BJ (cell line): ENCODE data around the gene PIGC. TPM values are rescaled to one million over a fixed set of nuclear protein-coding genes. Genes with fewer than 3 reads are reported as not detected.
A peak's percentile ranks its signal among the peaks of the same experiment; 100 is the strongest.
"Not testable (repeated sequence)": the region's sequence is repeated elsewhere in the genome, so short reads cannot be mapped to it uniquely, and the experiment has no call there.

Source experiments
- CTCF ChIA-PET: fragments of 350-600 bp; formaldehyde crosslinking; extraction: SDS; loops from one replicate; lab custom pipeline; 2021; ENCODE audit warnings: antibody characterized with exemption, inconsistent platforms; lab: Yijun Ruan, JAX
- POLR2A ChIA-PET: fragments of 300-600 bp; sonication (Branson Sonifier 250); formaldehyde crosslinking; extraction: SDS; loops from one replicate; lab custom pipeline; 2021; ENCODE audit warnings: antibody characterized with exemption; lab: Charles Lee
- DNase-seq: peaks from one replicate; pipeline ENCODE4 v3.0.0-alpha.2; 2011; ENCODE audit warnings: low read depth
- H3K27me3 ChIP-seq: 2 replicates; pipeline ENCODE4 v1.6.0; 2011; ENCODE audit warnings: low read length; ENCODE audit not compliant: control insufficient read depth, insufficient read depth
- H3K36me3 ChIP-seq: 2 replicates; pipeline ENCODE4 v1.5.1; 2011; ENCODE audit warnings: low read length; ENCODE audit not compliant: control insufficient read depth, insufficient read depth
- H3K4me3 ChIP-seq: 2 replicates; pipeline ENCODE4 v1.5.1; 2011; ENCODE audit warnings: low read depth, mild to moderate bottlenecking, control low read depth, low read length
- CTCF ChIP-seq: IDR thresholded peaks from 2 replicates; pipeline ENCODE4 v1.5.1; 2011; ENCODE audit warnings: low read depth, mild to moderate bottlenecking, control low read depth, inconsistent platforms, low read length, moderate library complexity; ENCODE audit not compliant: insufficient read depth
- polyA plus RNA-seq: library from polyadenylated mRNA; depleted of rRNA; stranded (reverse); fragments of >200 nt; gene quantifications from 2 replicates; pipeline ENCODE4 v1.2.3, GENCODE V29; 2011

PIGC gene
- polyA plus RNA-seq, 1 experiment: 20.7 TPM

DNA sequence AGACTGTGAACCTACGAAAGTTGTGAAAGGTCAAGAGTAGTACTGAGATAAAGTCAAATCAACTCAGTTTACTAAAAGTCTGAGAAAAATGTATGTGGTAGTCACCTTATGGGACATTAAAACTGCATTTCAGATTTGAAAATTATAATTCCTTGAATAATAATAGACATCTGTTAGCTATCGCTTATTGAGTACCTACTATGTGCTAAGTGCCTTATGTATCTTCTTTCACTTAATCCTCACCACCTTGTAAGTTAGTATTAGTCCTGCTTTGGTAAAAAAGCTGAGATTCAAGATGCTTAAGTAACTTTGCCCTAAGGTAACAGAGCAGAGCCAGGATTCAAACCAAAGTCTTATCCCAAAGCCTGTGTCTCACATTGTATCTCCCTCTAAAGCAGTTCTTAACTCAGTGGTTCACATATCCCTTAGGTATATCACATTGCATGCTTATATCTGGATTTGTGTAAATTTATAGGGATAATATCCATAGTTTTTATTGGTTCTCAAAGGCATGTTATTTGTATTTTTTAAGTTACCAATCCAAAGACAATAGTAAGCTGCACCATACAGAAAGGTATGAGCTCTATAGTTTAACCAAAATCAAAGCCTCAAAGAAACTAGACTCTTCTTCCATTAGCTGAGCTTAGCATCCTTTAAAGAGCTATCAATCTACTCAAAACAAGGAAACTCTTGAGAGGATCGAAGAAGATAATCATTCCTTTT is 865 bp downstream of the PIGC start:
- CTCF ChIA-PET: interaction anchor here (0.7 to 3.6 kb wide), 14 partner anchors 10 to 642 kb away, joined by 3 to 20 read pairs (median 4); no protein-coding TSS in a partner anchor
- POLR2A ChIA-PET: no interaction called here
- Histone ChIP-seq H3K27me3 (no peaks in the 10 kb centered on the region), H3K4me3 (peak overlapping the region; percentile 92), H3K36me3 (peaks cover 1% of the 10 kb centered on the region; the same call in 1 of the 2 replicates)
- no peak for TF ChIP-seq CTCF
- no peak for DNase-seq

DNA sequence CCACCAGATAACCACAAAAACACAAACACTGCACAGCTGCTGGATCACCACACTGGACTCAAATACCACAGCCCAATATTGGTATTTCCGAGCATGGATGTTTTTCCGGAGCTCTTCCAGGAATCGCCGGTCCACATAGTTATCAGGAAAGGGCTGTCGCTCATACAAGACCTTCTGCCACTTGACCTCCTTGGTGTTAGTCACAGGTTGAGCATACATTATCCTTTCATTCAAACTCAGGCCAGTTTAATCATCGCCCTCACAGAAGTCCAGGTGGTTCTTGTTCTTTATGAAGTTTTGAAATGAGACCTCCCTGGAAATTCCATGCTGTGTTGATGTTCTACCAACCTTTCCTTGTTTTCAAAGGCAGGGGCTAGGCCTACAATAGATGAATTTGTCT is 1.5 kb downstream of the PIGC start:
- Histone ChIP-seq H3K27me3 (no peaks in the 10 kb centered on the region), H3K36me3 (peaks cover 1% of the 10 kb centered on the region; the same call in 1 of the 2 replicates), H3K4me3 (no peak overlapping the region)
- DNase-seq: no peak
- CTCF ChIA-PET: interaction anchor here (1.0 to 3.6 kb wide), 9 partner anchors 11 to 641 kb away, joined by 3 to 20 read pairs (median 4); no protein-coding TSS in a partner anchor
- no peak for TF ChIP-seq CTCF
- POLR2A ChIA-PET: no interaction called here

GRCh38 chr1:172437183-172437582 is 6.7 kb downstream of the PIGC start:
- POLR2A ChIA-PET, H3K27me3 ChIP-seq, H3K36me3 ChIP-seq, H3K4me3 ChIP-seq, DNase-seq: not testable (repeated sequence)
- CTCF ChIA-PET: interaction anchor here (1.1 kb wide), 1 partner anchor 9 kb away, joined by 5 read pairs; no protein-coding TSS in a partner anchor

- POLR2A ChIA-PET: no interaction called here
- TF ChIP-seq CTCF: no peak
- Histone ChIP-seq H3K4me3 (no peak overlapping the region), H3K27me3 (no peaks in the 10 kb centered on the region), H3K36me3 (peaks cover 2% of the 10 kb centered on the region; the same call in 1 of the 2 replicates)
- no peak for DNase-seq
- CTCF ChIA-PET: interaction anchor here (0.9 to 7.3 kb wide), 4 partner anchors 11 to 446 kb away, joined by 3 to 49 read pairs (median 4); no protein-coding TSS in a partner anchor
Observed at GRCh38 chr1:172431721-172432192, 12.1 kb downstream of the PIGC start.

DNA sequence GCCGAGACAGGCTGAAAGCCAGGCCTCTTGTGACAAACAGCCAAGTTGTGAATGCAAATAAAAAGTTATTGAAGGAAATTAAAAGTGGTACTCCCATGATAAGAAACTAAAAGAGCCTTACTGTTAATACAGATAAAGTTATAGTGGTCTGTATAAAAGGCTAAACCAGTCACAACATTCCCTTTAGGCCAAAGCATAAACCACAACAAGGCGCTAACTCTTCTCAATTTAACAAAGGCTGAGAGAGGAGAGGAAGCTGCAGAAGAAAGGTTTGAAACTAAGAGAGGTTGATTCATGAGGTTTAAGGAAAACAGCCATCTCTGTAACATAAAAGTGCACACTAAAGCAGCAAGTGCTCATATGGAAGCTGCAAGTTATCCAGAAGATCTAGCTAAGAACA is 12.7 kb downstream of the PIGC start:
- DNase-seq: no peak
- ChIA-PET CTCF (interaction anchor here (0.9 to 7.3 kb wide), 3 partner anchors 12 to 428 kb away, joined by 3 to 49 read pairs (median 4); no protein-coding TSS in a partner anchor), POLR2A (no interaction called here)
- Histone ChIP-seq H3K27me3 (no peaks in the 10 kb centered on the region), H3K36me3 (peaks cover 2% of the 10 kb centered on the region; the same call in 1 of the 2 replicates), H3K4me3 (no peak overlapping the region)
- TF ChIP-seq CTCF: no peak
